B cell (primary cell): Measurements from ENCODE around the gene C14orf180. TPM values are rescaled to one million over a fixed set of nuclear protein-coding genes. Genes with fewer than 3 reads are reported as not detected.

ENCODE experiments used
- ATAC-seq: fragments of 200-7000 bp; cut with Tn5 transposase; one replicate; pipeline ENCODE4 v1.10.0; 2021; ENCODE audit warnings: low read depth, mild to moderate bottlenecking, moderate number of reproducible peaks, moderate library complexity
- CTCF ChIA-PET: fragments of 350-600 bp; sonication (Branson Sonifier 250); formaldehyde crosslinking; loops from one replicate; lab custom pipeline; 2021; ENCODE audit warnings: antibody characterized with exemption, inconsistent platforms; lab: Charles Lee
- POLR2A ChIA-PET: fragments of 350-600 bp; sonication (Branson Sonifier 250); formaldehyde crosslinking; loops from one replicate; lab custom pipeline; 2021; ENCODE audit warnings: antibody characterized with exemption; lab: Charles Lee
- DNase-seq: peaks from one replicate; pipeline ENCODE4 v3.0.0; 2013
- H2AFZ ChIP-seq: 2 replicates; pipeline ENCODE4 v1.6.1; 2012; ENCODE audit warnings: mild to moderate bottlenecking, low read depth, low read length; ENCODE audit not compliant: insufficient read depth, poor library complexity, severe bottlenecking
- H3K27ac ChIP-seq, 2 donors: 1 replicate in 1 of 2; 2 replicates in 1 of 2; pipeline ENCODE4 v1.5.1; 2012 to 2013; ENCODE audit warnings: low read length in 2 of 2, mild to moderate bottlenecking in 2 of 2, moderate library complexity in 1 of 2
- H3K27me3 ChIP-seq, 4 experiments: fragments of 200-600 bp in 1 of 4; sonication (generic) in 1 of 4; replicated peaks in 1 of 4; 1 replicate in 2 of 4; 2 replicates in 2 of 4; pipeline versions ENCODE4 v1.6.1 to v1.7.0; 2013 to 2016; ENCODE audit warnings: low read length in 3 of 4, mild to moderate bottlenecking in 2 of 4, mixed read lengths in 1 of 4, moderate library complexity in 1 of 4; ENCODE audit not compliant: insufficient read depth in 4 of 4, control insufficient read depth in 3 of 4; ENCODE audit errors: control extremely low read depth in 1 of 4
- H3K36me3 ChIP-seq, 2 experiments: replicated peaks in 1 of 2; 1 replicate in 1 of 2; 2 replicates in 1 of 2; pipeline versions ENCODE4 v1.6.1 to v1.7.1; 2013; ENCODE audit warnings: low read length in 1 of 2; ENCODE audit not compliant: insufficient read depth in 2 of 2, control insufficient read depth in 1 of 2; ENCODE audit errors: control extremely low read depth in 1 of 2, extremely low read depth in 1 of 2
- H3K4me1 ChIP-seq, 2 donors: fragments of 200-600 bp in 1 of 2; sonication (generic) in 1 of 2; 1 replicate in 1 of 2; 2 replicates in 1 of 2; pipeline versions ENCODE4 v1.5.1 to v1.6.1; 2013 to 2017; ENCODE audit warnings: low read length in 2 of 2; ENCODE audit not compliant: control insufficient read depth in 2 of 2, insufficient read depth in 2 of 2
- H3K4me2 ChIP-seq: replicated peaks from 2 replicates; pipeline ENCODE3; 2012; ENCODE audit warnings: mild to moderate bottlenecking, low read depth, low read length; ENCODE audit not compliant: poor library complexity, severe bottlenecking
- H3K4me3 ChIP-seq, 5 experiments: fragments of 200-600 bp in 1 of 5; sonication (generic) in 1 of 5; 1 replicate in 3 of 5; 2 replicates in 2 of 5; pipeline versions ENCODE4 v1.5.1 to v1.7.0; 2011 to 2016; ENCODE audit warnings: low read length in 4 of 5, mild to moderate bottlenecking in 4 of 5, low read depth in 2 of 5, control low read depth in 1 of 5, moderate library complexity in 1 of 5; ENCODE audit not compliant: insufficient read depth in 1 of 5; ENCODE audit errors: control extremely low read depth in 1 of 5, extremely low read depth in 1 of 5
- H3K79me2 ChIP-seq: fragments of 200-600 bp; sonication (generic); one replicate; pipeline ENCODE4 v1.6.0; 2016; ENCODE audit warnings: low read length; ENCODE audit not compliant: control insufficient read depth, insufficient read depth
- H3K9ac ChIP-seq: fragments of 200-600 bp; sonication (generic); 2 replicates; pipeline ENCODE4 v1.6.1; 2017; ENCODE audit warnings: mild to moderate bottlenecking, low read length, moderate library complexity
- H3K9me3 ChIP-seq, 3 donors: one replicate each; pipeline versions ENCODE4 v1.6.1 to v1.7.1; 2013; ENCODE audit warnings: low read length in 2 of 3; ENCODE audit not compliant: control insufficient read depth in 2 of 3, insufficient read depth in 1 of 3; ENCODE audit errors: control extremely low read depth in 1 of 3
- H4K20me1 ChIP-seq: 2 replicates; pipeline ENCODE4 v1.6.0; 2012; ENCODE audit warnings: mild to moderate bottlenecking, low read length; ENCODE audit not compliant: insufficient read depth, control insufficient read depth, poor library complexity, severe bottlenecking
- H3K27ac Mint-ChIP-seq: one replicate; pipeline ENCODE4 v1.8.0; 2021; ENCODE audit warnings: mixed read lengths
- H3K27me3 Mint-ChIP-seq: one replicate; pipeline ENCODE4 v1.8.0; 2021; ENCODE audit warnings: mixed read lengths
- H3K4me1 Mint-ChIP-seq: one replicate; pipeline ENCODE4 v1.8.0; 2021; ENCODE audit warnings: mixed read lengths
- H3K4me3 Mint-ChIP-seq: one replicate; pipeline ENCODE4 v1.8.0; 2021; ENCODE audit warnings: mixed read lengths
- H3K9me3 Mint-ChIP-seq: one replicate; pipeline ENCODE4 v1.8.0; 2022; ENCODE audit warnings: mixed read lengths; ENCODE audit not compliant: insufficient read depth
- CTCF ChIP-seq: fragments of 200-600 bp; IDR thresholded peaks from one replicate; pipeline ENCODE4 v1.8.0; 2022; ENCODE audit warnings: antibody characterized with exemption, mild to moderate bottlenecking
- EZH2 ChIP-seq: IDR thresholded peaks from 2 replicates; pipeline ENCODE4 v1.6.1; 2012; ENCODE audit warnings: borderline replicate concordance, low read depth, mild to moderate bottlenecking, moderate library complexity, low read length; ENCODE audit not compliant: insufficient read depth, poor library complexity, severe bottlenecking
- WGBS: methylation state at CpG from one replicate; pipeline ENCODE4 v1.1.5; 2013; ENCODE audit warnings: missing lambda C conversion rate; ENCODE audit not compliant: insufficient coverage; 5-methylcytosine and 5-hydroxymethylcytosine counted together
- intact Hi-C: fragments of 100-400 bp; cut with micrococcal nuclease; formaldehyde crosslinking; loops from one replicate; pipeline ENCODE4 v1.10.0; 2022
- polyA plus RNA-seq: library from polyadenylated mRNA; depleted of rRNA; stranded (reverse); fragments of >200 nt; gene quantifications from 2 replicates; pipeline ENCODE4 v1.2.3, GENCODE V29; 2012
- total RNA-seq, 2 donors: library from RNA; stranded (reverse); fragments of 120-200 nt in 1 of 2; gene quantifications; 1 replicate in 1 of 2; 2 replicates in 1 of 2; pipeline versions ENCODE4 v1.2.3 to v1.2.4, GENCODE V29; 2013 to 2022

The C14orf180 gene
- total and polyA plus RNA-seq, 2 donors (not counting 1 experiment from before 2014, with no cell fraction given) = not detected

- WGBS = 100% methylated on average over 1 of the region's 5 CpGs
- ATAC-seq = no peak
These were observed 58.0 kb downstream of the C14orf180 start for GRCh38 chr14:104637546-104638003.

GRCh38 chr14:104638190-104638589 is 58.6 kb downstream of the C14orf180 start:
- Histone ChIP-seq H2AFZ (no peak overlapping the region), H3K9ac (no peak overlapping the region), H3K27ac (no peak overlapping the region), H3K4me1 (peaks cover 16 to 18% of the 10 kb centered on the region in 2 donors), H3K79me2 (no peaks in the 10 kb centered on the region), H4K20me1 (no peaks in the 10 kb centered on the region), H3K9me3 (no peaks in the 10 kb centered on the region), H3K27me3 (peaks cover 0 to 15% (median 0%) of the 10 kb centered on the region in 4 experiments), H3K4me3 (no peak overlapping the region), H3K4me2 (no peak overlapping the region), H3K36me3 (no peaks in the 10 kb centered on the region)
- Mint-ChIP-seq H3K4me3 (no peak overlapping the region), H3K9me3 (no peaks in the 10 kb centered on the region), H3K27ac (no peak overlapping the region), H3K27me3 (peaks cover 9% of the 10 kb centered on the region), H3K4me1 (peaks cover 7% of the 10 kb centered on the region)
- 77% methylated on average over 8 of the region's 12 CpGs for WGBS
- ChIA-PET CTCF (interaction anchor here (1.1 to 2.1 kb wide), 2 partner anchors 71 to 560 kb away, joined by 3 to 7 read pairs; no protein-coding TSS in a partner anchor), POLR2A (no interaction called here)
- intact Hi-C loops = no loop called here
- ATAC-seq = no peak
- TF ChIP-seq EZH2 (no peak), CTCF (no peak)
- no peak for DNase-seq

More at GRCh38 chr14:104637546-104638003, 58.0 kb downstream of the C14orf180 start:
- Histone ChIP-seq H3K4me2 (no peak overlapping the region), H3K27ac (no peak overlapping the region), H3K9ac (no peak overlapping the region), H3K9me3 (no peaks in the 10 kb centered on the region), H2AFZ (no peak overlapping the region), H3K27me3 (peaks cover 0 to 15% (median 0%) of the 10 kb centered on the region in 4 experiments), H3K4me3 (no peak overlapping the region), H3K36me3 (no peaks in the 10 kb centered on the region), H4K20me1 (no peaks in the 10 kb centered on the region), H3K4me1 (peaks cover 16 to 18% of the 10 kb centered on the region in 2 donors), H3K79me2 (no peaks in the 10 kb centered on the region)
- Mint-ChIP-seq H3K27me3 (peaks cover 9% of the 10 kb centered on the region), H3K4me3 (no peak overlapping the region), H3K27ac (no peak overlapping the region), H3K9me3 (no peaks in the 10 kb centered on the region), H3K4me1 (peaks cover 7% of the 10 kb centered on the region)
- POLR2A ChIA-PET = no interaction called here
- no peak for TF ChIP-seq EZH2
- TF ChIP-seq CTCF = no peak
- CTCF ChIA-PET = interaction anchor here (0.7 kb wide), 1 partner anchor 382 kb away, joined by 3 read pairs; no protein-coding TSS in a partner anchor
- intact Hi-C loops = no loop called here
- no peak for DNase-seq
